ENCODE measurements around the gene SYCP3. TPM values are rescaled to one million over a fixed set of nuclear protein-coding genes. Genes with fewer than 3 reads are reported as not detected.

SYCP3 gene
- total RNA-seq, 1 experiment from 2014 or later = 0.31 TPM

- H3K27ac ChIP-seq (ENCODE audit: insufficient read length, low read depth, low read length) = no peak overlapping the region
- H4K8ac ChIP-seq (replicated peaks; ENCODE audit: insufficient read length, low read depth, low read length) = no peak overlapping the region
- H4K20me1 ChIP-seq (ENCODE audit: control insufficient read depth, insufficient read depth, insufficient read length) = no peaks in the 10 kb centered on the region
- H2BK15ac ChIP-seq (ENCODE audit: low read depth, low read length) = no peak overlapping the region
- WGBS (ENCODE audit: extremely low coverage, insufficient read length, low lambda C conversion rate) = no CpG with 5 or more reads among the region's 3 CpGs
- no peak overlapping the region for H3K4me2 ChIP-seq (ENCODE audit: insufficient read depth, insufficient read length, low read length)
- no peak overlapping the region for H3K18ac ChIP-seq (ENCODE audit: insufficient read length, low read depth, low read length)
- no peak overlapping the region for H3K56ac ChIP-seq (ENCODE audit: insufficient read length, low read depth, low read length)
- H2BK120ac ChIP-seq (ENCODE audit: low read depth, low read length, poor library complexity, severe bottlenecking) = no peak overlapping the region
- H2BK20ac ChIP-seq (ENCODE audit: low read depth, low read length, poor library complexity, severe bottlenecking) = no peak overlapping the region
- no peak overlapping the region for H3K14ac ChIP-seq (ENCODE audit: insufficient read depth, low read length)
- no peak overlapping the region for H3K23ac ChIP-seq (ENCODE audit: insufficient read length, low read depth, low read length)
- H3T11ph ChIP-seq (ENCODE audit: low read length) = no peak overlapping the region
- no peak overlapping the region for H3K9ac ChIP-seq (ENCODE audit: extremely low read depth, insufficient read length, low read length)
- Mint-ChIP-seq H3K9me3 (no peaks in the 10 kb centered on the region), H3K27ac (no peak overlapping the region), H3K4me3 (no peak overlapping the region), H3K27me3 (ENCODE audit: low read depth) (peaks cover 2% of the 10 kb centered on the region; the same call in 1 of the 2 replicates), H3K36me3 (ENCODE audit: insufficient read depth in 1 of 3, low read depth in 3 of 3) (no peaks in the 10 kb centered on the region), H3K4me1 (peaks cover 0 to 2% of the 10 kb centered on the region in 2 experiments; a peak in 1 of 4 replicates)
- no peak for TF ChIP-seq CTCF (conservative IDR thresholded peaks at IDR 0.05)
- H2AFZ ChIP-seq (ENCODE audit: low read length) = no peak overlapping the region
- H4K91ac ChIP-seq (ENCODE audit: insufficient read length, low read depth, low read length) = no peak overlapping the region
- H3K4me1 ChIP-seq (ENCODE audit: insufficient read depth, low read length) = no peaks in the 10 kb centered on the region
- no peak overlapping the region for H2AK5ac ChIP-seq (ENCODE audit: insufficient read length, low read length)
- H4K5ac ChIP-seq (ENCODE audit: insufficient read length, low read depth, low read length) = no peak overlapping the region
- H2BK12ac ChIP-seq (ENCODE audit: insufficient read length, low read depth, low read length) = no peak overlapping the region
- no peaks in the 10 kb centered on the region for H3K27me3 ChIP-seq (ENCODE audit: insufficient read depth, low read length)
- H3K9me3 ChIP-seq (ENCODE audit: control insufficient read depth, low read depth, low read length) = no peaks in the 10 kb centered on the region
- DNase-seq = no peak
- no peaks in the 10 kb centered on the region for H3K79me1 ChIP-seq (ENCODE audit: insufficient read depth, low read depth, low read length, poor library complexity, severe bottlenecking)
- no peak overlapping the region for H2BK5ac ChIP-seq (ENCODE audit: insufficient read length, low read length)
- no peaks in the 10 kb centered on the region for H3K23me2 ChIP-seq (ENCODE audit: insufficient read length, low read depth, low read length, poor library complexity, severe bottlenecking)
- no peaks in the 10 kb centered on the region for H3K79me2 ChIP-seq (ENCODE audit: insufficient read depth, low read length)
- H3K4ac ChIP-seq (ENCODE audit: low read depth, low read length) = no peak overlapping the region
Observed at GRCh38 chr12:101680240-101680639, 59.0 kb downstream of the SYCP3 start.

Other genes starting within 250 kb of the SYCP3 start
- not detected in 2 replicates for gene MYBPC1, start 144.5 kb downstream of the SYCP3 start, total RNA-seq (2021)
- gene CHPT1, start 41.8 kb downstream of the SYCP3 start, total RNA-seq (2021) = 14.2 and 17.1 TPM in 2 replicates
- gene GNPTAB, start 91.5 kb upstream of the SYCP3 start, total RNA-seq (2021) = 42.8 and 44.3 TPM in 2 replicates
- 6.3 and 6.5 TPM in 2 replicates for gene DRAM1, start 138.1 kb upstream of the SYCP3 start, total RNA-seq (2021)